Umbilical cord (tissue), 2 donors: ENCODE measurements around the gene CTIF. TPM values are rescaled to one million over a fixed set of nuclear protein-coding genes. Genes with fewer than 3 reads are reported as not detected.

Experiments
- DNase-seq: peaks from one replicate; pipeline ENCODE4 v3.0.0-alpha.2; 2015; ENCODE audit warnings: low spot score
- total RNA-seq: library from RNA; depleted of rRNA; stranded (reverse); fragments of >200 nt; gene quantifications from one replicate; pipeline ENCODE4 v1.2.3, GENCODE V29; 2014; ENCODE audit warnings: low replicate concordance; ENCODE audit not compliant: insufficient read depth

Gene CTIF
- total RNA-seq, 1 donor from 2014 or later, result 39.7 TPM

DNA sequence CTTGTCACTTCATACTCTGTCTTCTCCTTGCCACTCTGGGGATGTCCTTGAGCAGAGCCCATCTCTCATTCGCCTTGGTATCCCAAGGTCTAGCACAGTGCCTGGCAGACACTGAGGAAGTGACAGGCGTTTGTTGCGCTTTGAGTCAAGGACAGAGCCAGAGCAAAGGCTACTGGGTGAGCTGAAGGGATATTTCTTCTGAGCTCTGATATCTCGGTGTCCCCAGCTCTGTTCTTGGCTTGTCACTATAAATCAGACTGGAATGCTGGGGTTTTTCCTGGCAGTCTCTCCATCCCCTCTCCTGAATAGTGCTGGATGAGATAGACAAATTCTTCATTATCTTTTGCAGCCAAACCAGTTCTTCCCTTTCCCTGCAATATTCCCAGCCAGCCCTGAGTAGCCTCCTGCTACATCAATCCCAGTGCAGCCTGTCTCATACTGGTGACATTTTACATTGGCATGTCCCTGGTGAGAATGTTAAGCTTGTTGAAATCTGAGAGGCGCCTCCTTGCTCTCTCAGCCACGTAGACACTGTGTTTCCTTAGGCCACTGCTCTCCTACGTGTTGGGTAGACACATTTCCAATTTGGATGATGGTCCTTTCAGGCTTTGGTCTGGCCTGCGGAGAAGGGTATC is 61.7 kb downstream of the CTIF start:
- peak; percentile 43 for DNase-seq

DNA sequence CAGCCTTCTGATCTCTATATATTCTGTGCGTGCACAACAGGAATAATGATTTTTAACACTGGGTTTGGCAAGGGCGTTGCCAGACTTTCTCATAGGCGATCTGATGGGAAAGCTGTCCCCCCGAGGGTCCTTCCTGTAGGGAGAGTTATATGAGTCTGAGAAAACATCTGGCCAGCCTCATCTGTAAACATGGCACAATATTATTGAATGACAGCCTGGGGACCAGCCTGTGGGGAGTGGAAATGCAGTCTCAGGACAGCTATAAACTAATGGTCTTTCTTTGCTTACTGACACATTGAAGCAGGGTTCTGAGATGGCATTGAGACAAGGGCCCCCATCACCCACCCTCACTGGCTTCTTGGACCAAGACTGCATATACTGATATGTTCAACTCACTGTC is 62.5 kb downstream of the CTIF start:
- no peak for DNase-seq

DNA sequence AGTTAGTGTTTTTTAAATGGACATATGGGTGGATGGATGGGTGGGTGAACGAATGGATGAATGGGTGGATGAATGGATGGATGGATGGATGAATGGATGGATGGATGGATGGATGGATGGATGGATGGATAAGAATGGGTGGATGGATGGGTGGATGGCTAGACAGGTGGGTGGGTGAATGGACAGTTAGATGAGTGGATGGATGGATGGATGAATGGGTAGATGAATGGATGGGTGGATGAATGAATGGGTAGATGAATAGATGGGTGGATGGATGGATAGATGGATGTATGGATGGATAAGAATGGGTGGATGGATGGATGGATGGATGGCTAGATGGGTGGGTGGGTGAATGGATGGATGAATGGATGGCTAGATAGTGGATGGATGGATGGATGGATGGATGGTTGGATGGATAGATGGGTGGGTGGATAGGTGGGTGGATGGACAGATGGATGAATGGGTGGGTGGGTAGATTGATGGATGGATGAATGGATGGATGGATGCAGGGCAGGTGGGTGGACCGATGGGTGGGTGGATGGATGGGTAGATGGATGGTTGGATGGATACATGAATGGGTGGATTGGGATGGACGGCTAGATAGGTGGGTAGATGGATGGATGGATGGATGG is 64.0 kb downstream of the CTIF start:
- no peak for DNase-seq

DNA sequence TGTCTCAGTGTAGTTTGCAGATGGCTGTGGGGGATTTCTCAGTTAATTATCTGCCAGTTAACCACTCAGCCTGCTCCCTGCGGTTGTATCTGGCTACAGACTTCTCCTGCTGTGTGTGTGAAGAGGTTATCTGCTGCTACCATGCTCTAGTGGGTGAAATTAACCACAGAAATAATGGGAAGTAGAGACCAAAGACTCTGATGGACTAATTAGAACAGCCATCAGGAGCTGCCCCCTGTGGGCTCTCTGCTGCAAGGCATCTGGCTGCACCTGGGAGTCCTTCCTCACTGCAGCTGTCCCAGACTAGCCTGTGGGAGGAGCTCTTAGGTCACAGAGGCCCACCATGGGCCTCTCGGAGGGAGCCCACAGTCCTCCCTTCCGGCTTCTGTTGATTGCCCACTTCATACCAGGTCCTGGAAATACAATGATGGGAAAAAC is 66.6 kb downstream of the CTIF start:
- DNase-seq, result no peak

DNA sequence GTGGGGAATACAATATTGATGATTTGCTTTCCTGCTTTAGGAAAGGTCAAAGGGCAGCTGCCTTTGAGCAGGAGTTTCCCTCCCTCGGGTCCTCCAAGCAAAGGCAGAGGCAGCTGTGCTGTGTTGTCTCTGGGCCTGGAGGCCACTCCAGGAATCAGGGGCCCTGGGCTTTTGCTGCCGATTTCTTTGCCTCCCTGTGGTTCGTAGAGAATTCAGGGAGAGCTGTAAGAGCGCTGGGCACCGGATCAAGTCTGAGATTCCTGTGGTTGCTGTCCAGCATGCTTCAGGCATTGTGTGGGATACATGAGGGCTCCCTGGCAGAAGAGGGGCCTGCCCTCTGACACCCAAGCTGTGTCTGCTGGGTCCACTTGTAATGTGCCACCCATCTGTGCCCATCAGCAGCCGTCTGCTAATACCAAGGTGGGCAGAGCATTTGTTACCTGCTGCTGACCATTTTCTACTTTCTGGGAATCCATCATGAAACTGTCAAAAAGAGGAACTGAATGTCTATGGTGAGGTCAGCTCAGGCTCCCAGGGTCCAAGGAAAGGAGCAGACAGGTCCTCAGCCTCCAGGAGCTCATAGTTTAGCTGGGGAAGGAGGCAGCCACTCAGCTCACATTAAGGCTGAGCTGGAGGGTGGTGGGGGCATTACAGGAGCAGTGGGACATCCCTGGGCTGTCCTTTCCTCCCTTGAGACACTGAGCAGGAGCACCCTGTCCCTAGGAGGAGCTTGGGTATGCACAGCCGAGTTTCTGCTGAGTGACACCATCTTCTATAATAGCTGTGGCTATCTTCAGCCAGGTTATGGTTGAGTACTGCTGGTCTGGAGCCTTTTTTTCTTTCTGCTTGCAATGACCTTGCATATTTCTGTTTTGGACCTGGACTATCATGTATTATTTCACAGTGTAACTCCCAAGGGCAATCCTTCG is 68.5 kb downstream of the CTIF start:
- DNase-seq, result peak; percentile 80

DNA sequence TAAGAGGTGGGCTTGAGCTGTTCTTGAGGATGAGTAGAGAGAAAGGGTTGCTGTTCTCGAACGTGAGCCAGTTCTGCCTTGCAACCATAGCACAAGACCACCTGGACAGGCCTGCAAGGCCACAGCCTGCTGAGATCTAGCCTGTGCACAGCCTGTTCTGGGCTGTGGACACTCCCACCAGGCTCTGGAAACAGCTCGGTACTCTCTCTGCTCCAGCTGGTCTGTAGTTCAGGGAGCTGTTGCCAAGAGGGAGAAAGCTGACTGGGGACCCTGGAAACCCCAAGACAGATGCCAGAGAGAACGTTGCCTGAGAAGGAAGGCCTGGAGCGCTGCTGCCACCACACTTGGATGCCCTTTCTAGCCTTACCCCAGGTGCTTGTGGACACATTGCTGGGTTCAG is 69.8 kb downstream of the CTIF start:
- no peak for DNase-seq

DNA sequence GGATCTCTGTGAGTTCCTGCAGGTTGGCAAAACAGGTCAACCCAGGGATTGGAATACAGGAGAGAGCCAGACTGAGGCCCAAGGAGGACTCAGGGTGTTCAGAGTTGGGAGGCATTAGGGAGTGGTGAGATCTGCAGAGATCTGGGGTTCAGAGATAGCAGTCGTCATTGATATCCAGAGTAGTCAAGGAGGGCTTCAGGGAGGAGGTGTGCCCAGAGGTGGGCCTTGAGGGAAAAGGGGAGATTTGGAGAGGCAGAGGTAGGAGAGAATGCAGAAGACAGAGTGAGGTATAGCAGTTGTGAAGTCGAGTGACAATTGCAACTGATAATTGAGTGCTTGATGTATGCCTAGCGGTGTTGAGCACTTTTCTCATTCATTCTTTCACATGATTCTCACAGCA is 70.3 kb downstream of the CTIF start:
- no peak for DNase-seq

DNA sequence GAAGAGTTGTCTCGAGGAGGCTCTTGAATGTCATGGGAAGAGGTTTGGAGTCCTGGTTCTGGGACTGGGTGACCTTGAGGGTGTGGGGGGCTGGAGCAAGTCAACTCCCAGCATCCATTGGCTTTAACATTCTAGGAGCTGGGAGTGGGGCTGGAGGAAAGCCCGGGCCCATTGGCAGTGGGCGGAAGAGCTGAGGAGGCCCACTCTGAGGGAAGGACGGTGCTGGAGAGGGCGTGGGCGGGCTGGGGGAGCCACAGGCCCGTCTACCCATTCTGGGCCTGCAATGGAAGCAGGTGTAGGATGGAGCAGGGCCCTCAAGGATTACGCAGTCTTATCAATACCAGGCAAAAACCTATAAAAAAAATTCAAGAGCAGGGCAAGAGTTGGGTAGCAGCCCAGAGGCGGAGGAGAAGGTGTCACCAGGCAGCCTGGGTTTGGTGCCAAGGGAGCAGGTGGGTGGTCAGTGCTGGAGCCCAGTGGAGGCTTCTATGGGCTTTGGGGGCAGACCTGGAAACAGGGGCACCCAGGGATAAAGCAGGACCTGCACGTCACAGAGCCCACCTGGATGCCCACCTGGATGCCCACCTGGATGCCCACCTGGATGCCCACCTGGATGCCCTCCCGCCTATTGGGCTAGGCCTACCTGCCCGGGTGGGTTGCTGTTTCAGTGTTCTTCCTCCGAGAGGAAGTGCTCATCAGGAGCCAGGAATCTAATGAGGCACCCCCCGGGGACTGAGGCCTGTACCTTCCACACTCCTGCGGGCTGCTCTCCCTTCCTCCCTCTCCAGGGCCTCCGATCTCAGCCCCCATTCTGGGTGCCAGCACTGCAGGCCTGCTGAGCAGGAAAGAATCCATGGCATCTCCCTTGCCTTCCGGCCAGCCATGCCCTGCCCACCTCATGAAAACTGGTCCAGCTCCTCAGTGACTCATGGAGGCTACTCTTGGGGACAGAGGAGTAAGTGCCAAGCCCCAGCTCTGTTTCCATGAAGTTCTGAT is 71.3 kb downstream of the CTIF start:
- DNase-seq, result no peak

DNA sequence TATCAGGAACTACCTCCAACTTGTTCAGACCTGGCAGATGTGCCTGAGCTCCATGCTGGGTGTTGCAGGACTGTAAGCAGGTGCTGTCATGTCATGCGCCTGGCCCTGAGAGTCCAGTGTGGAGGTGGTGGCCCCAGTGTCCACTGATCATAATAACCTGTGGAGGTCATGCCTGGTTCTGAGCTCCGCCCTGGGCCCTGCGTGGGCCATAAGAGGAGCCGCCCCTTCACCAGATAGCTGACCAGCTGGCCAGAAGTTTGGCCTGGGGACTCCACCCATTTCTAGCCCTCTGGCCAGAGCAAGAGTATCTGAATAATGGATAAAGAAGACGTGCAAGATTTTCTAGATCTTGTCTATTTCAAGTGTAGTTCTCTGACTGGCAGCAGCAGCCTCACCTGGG is 72.4 kb downstream of the CTIF start:
- no peak for DNase-seq

DNA sequence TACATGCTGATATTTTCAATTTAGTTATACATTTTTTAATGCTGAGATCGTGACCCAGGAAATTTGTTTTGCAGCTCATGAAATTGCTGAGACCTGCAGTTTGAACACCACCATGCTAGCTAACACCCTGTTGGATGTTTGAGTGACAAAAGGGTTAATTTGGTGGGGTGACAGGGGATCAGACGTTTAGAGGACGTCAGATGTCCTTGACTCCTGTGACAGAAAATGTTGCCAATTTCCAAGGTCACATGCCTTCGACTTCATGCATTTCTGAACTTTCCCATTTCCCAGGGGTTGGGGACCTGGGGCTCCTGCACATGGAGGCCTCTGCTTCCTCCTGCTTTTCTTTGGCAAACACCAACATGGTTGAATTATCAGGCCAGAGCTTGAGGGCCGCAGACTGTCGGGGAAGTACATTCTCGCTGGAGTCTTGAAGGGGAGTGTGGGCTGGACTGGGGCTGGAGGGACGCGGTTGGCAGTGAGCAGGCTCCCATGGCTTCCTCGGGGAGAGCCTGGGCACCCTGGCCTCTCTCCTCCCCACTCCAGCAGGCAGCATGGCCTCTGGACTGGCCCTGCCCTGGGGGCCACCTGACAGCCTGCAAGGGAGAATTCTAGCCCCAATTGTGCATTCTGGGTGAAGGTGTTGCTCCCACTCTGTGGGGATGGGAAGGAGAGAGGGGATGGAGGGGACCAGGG is 73.1 kb downstream of the CTIF start:
- no peak for DNase-seq

DNA sequence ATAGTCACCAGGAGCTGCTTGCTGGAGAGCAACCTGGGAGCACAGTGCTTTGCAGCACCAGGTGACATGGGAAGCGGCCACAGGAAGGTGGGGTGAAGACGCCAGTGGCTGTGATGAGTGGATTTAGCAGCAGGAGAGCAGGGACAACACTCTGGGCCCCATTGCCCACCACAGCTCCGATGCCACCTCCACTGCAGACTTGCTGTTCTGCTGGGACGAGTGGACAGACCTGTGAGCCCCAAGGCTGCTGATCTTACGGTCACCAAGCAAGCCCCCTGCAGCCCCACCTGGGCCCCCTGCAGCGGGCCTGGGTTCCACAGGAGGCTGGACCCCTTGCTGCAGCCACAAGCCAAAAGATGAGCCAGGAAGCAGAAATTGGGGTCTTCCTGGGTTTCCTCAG is 73.7 kb downstream of the CTIF start:
- DNase-seq, result no peak

DNA sequence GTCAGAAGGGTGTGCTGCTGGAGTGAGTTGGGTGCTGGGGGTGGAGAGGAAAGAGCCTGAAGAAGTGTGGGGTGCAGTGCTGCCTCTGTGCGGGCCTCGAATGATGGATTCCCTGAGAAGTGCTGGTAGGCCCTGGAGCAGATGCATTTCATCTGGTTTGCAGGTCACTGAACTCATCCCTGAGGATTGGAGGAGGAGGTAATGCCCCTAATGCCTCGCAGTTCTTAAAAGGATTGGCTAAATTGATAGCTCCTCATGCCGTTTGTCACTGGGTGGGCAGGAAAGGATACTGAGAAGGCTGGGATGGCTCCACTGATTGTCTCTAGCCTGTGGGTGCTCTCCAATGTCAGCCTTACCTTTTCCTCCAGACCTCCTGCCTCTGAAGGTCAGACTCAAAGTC is 74.1 kb downstream of the CTIF start:
- no peak for DNase-seq

DNA sequence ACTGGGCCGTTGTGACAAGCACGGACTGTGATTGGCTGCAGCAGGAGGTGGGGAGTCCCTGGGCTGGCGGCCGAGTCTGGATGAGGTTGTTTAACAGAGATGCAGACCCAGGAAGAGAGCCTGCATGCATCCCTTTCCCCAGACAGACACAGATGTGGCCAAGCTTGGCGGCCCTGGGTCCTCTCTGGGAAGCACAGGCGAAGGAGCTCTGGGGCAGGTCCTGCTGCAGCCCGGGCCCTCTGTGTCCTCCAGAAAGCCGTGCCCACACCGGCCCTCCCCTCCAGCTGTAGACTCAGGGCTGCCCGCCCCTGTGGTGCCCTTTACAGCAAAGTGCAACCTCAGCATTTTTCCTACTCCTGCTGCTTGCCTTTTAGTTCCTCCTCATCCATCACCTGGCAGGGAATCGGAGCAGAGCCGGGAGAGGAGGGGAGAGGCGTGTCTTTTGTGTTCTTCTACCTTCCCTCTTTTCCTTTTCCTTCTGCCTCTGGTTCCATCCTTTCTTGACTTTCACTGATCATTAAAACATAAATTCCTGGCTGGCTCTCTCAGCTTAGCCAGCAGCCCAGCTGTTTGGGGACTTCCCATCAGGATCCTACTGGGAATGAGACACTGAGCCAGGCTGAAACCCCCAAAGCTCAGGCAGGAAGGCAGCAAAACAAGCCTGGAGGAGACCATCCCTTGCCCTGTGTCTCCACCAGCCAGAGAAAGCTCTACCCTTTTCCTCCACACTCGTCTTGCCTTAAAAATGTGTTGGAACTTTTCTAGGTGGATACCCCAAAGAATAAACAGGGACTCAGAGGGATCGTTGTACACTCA is 75.0 kb downstream of the CTIF start:
- DNase-seq, result peak; percentile 59

DNA sequence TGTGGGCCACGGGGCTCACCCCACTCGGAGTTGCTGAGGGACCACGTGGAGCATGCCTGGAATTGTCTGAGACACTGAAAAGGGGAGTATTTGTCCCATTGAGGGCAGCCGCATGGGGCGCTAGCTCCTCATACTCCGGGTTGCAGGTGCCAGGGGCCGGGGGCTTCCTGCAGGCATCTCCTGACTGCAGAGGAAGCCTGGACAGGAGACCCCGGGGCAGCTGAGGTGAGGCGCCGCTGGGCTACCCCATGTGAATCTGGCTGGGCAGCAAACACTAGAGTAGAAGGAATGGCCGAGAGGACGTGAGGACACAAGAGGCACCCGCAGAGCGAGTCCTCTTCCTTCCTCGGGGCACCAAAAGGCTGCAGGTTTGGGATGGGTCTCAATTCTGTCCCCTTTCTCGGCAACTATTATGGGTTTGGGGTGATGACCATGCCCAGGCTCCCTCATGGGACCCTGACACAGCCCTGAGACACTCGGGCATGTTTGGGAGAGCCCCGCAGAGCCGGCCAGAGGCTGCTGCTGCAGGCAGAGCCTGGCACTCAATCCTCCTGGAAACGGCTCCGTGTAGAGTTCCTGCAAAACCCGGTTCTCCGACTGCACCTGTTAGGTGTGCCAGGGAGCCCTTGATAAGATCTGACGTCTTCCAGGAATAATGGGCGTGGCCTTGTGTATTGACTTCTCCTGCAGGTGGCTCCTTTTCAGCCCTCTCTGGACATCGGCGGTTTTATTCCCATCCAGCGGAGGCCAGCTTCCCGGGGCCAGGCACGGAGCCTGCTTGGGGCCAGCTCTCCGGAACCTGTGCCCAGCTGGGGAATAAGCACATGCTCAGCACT is 77.0 kb downstream of the CTIF start:
- no peak for DNase-seq

DNA sequence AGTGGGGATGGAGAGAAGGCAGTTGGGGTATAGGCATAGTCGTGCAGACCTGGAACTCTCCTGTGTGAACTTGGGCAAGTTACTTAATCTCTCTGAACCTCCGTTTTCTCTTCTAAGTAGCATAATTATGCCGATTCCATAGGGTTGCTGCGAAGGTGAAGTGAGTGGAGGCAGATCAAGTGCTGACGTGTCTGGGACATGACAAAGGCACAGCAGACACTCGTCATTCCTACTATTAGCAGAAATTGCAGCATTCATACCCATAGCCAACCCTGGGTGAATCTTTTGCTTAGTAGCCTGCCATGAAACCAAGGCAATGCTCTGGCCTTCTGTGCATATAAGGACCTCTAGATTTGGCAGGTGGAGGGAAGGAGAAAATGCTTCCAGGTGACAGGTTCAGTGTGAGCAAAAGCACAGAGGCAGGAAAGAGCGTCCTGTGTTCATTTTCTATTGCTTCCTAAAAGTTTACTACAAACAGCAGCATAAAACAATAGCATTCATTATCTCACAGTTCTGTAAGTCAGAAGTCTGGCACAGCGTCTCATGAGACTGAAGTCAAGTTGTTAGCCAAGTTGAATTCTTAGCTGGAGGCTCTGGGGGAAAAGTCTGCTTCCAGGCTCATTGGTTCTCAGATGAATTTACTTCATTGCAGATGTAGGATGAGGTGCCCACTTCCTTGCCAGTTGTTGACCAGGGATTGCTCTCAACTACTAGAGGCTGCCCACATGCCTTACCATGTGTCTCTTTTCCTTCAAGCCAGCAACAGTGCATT is 77.8 kb downstream of the CTIF start:
- DNase-seq, result no peak

DNA sequence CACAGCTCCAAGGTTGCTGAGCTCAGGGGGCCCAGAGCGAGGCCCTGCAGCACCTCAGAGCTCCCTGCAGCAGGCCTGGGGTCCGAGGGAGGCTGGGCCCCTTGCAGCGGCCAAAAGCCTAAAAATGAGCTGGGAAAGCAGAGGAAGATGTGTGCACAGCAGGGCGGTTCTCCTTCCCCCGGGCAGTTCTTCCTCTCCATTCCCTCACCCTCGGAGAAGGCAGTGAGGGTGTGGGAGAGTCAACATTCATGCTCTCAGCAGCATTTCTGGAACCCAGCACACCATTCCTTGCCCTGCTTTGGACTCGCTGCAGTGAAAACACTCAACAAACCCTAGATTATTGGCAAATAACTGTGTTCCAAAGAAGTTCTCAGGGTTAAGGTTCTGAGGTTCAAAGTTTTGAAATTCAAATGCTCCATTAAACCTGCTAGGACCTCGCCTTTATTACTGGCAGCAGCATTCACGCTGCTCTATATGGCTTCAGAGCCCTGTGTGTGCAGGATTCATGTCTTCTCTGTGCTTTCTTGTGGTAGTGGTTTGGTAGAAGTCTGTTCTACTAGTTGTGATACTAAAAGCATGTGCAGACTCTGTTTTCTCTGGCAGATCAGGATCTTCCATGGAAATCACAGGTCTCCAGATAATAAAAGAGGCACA is 79.1 kb downstream of the CTIF start:
- no peak for DNase-seq

DNA sequence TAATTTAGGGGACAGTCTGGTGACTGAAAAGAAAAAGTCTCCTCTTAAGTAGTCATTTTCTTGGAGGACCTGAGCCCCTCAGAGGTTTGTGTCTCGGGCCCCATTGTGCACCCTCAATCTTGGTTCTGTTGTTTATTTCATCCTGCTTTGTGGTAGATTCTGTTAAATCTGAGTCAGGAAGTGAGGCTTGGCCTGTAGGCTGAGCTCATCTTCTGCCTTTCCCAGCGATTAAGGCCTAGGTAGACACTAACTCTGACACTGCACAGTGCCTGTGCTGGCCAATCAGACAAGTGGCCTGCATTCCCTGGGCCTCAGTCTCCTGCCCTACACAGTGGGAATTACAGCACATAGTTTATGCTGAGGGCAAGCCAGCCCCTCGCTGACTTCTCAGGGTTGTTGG is 80.2 kb downstream of the CTIF start:
- DNase-seq, result no peak

DNA sequence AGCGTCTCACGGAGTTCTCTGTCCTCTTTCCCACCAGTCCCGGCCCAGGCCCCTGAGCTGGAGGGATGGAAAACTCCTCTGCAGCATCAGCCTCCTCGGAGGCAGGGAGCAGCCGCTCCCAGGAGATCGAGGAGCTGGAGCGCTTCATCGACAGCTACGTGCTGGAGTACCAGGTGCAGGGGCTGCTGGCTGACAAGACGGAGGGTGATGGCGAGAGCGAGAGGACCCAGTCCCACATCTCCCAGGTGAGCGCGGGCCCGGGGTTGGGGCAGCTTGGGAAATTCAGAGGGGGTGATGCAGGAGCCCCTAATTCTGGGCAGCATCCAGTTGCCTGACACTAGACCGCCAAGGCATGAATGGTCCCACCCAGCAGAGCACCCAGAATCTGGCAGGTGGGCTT is 80.7 kb downstream of the CTIF start:
- DNase-seq, result no peak
